Measurements from ENCODE around the gene CYP4V2. TPM values are rescaled to one million over a fixed set of nuclear protein-coding genes. Genes with fewer than 3 reads are reported as not detected.
"Not testable (repeated sequence)": the region's sequence is repeated elsewhere in the genome, so short reads cannot be mapped to it uniquely, and the experiment has no call there.

CYP4V2 gene
- polyA plus RNA-seq, 3 donors from 2014 or later: 26.0 to 43.5 (median 37.6) TPM

DNA sequence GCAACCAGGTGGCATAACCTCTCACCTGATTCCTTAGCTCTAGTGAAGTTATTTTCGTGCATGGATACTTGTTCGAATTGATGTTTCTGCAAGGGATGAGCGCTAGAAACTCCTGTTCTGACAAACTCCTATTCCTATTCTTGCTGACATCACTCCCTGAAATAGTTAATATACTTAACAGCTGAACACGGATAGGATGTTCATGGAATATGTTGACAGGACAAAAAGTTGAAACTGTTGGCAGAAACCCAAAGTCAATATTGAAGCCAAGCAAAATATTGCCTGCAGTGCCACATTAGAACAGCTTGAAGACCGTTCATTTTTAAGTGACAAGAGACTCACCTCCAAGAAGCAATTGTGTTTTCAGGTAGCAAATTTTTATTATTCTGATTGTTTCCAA, 35.9 kb downstream of the CYP4V2 start, which contains the start of gene KLKB1:
Gene KLKB1, plus strand, starts transcription at position 287 of the 400 bp plus-strand sequence. CDS start 689 bp downstream, outside the sequence.
- H3K4me1 Mint-ChIP-seq: no peaks in the 10 kb centered on the region
- peaks cover 21 to 30% (median 27%) of the 10 kb centered on the region in 3 donors for H3K36me3 Mint-ChIP-seq

DNA sequence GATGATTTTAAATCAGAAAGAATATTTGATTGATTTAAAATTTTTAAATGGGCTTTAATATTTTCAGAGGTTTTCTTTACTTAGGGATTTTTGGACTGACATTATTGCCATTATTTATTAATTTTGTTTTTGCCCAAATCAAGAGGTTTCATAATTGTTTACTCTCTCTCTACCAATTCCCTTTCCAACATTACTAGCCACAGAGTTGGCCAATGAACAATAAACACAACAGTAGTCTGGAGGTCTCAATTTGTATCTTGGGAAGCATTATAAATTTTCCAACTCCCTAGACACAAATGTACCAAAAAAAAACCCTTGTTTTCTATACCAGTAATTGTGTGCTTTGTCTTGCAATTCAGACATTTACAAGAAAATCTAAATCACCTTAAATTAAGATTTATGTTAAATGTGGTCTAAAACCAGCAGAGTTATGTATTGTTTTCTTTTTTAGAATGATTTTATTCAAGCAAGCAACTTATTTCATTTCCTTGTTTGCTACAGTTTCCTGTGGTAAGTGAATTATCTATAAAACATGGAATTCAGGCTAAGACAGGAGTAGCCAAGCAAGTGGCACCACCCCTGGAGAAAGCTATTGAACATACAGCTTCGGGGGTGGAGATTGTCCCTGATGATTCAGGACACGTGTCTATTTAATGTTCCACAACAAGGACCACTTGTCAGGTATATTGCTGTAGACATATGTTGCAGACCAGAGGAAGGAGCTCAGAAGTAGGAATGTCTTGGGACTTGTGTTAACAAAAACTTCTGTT, 36.6 kb downstream of the CYP4V2 start:
- no peak for DNase-seq
- Mint-ChIP-seq H3K4me3 (no peak overlapping the region), H3K4me1 (no peaks in the 10 kb centered on the region), H3K27me3 (ENCODE audit: low read depth in 3 of 3) (peaks cover 0 to 7% (median 0%) of the 10 kb centered on the region in 3 donors), H3K36me3 (peaks cover 20 to 29% (median 27%) of the 10 kb centered on the region in 3 donors), H3K9me3 (peaks cover 5 to 33% (median 20%) of the 10 kb centered on the region in 6 donors), H3K27ac (no peak overlapping the region)

More for the DNA sequence above, 35.9 kb downstream of the CYP4V2 start, which contains the start of gene KLKB1:
- no peak for DNase-seq
- H3K4me3 Mint-ChIP-seq: no peak within 1 kb of the TSS
- no peak within 1 kb of the TSS for H3K27ac Mint-ChIP-seq
- H3K27me3 Mint-ChIP-seq (ENCODE audit: low read depth in 3 of 3): peaks cover 0 to 7% (median 0%) of the 10 kb centered on the region in 3 donors
- peaks cover 5 to 36% (median 20%) of the 10 kb centered on the region in 6 donors for H3K9me3 Mint-ChIP-seq

DNA sequence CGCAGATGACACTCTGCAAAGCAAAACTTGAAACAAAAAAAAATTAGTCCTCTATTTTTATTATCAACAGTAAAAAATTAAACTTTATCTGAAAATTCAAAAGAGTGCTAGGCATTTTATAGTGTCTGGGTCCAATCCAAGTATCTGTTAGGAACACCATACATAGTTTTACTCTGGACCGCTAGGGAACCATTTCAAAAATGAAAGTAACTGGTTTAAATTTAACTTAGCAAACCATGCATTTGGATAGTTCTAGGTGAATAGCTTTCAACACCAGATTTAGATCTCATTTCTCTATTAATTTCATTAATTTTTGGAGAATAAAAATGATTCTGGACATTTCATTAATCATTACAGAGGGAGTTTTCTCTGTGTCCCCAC, 37.1 kb downstream of the CYP4V2 start:
- no peaks in the 10 kb centered on the region for H3K4me1 Mint-ChIP-seq
- no peak overlapping the region for H3K27ac Mint-ChIP-seq
- DNase-seq: no peak
- H3K4me3 Mint-ChIP-seq: no peak overlapping the region
- peaks cover under 1 to 28% (median 20%) of the 10 kb centered on the region in 6 donors for H3K9me3 Mint-ChIP-seq
- peaks cover 15 to 24% (median 23%) of the 10 kb centered on the region in 3 donors for H3K36me3 Mint-ChIP-seq
- peaks cover 0 to 2% (median 0%) of the 10 kb centered on the region in 3 donors for H3K27me3 Mint-ChIP-seq (ENCODE audit: low read depth in 3 of 3)

DNA sequence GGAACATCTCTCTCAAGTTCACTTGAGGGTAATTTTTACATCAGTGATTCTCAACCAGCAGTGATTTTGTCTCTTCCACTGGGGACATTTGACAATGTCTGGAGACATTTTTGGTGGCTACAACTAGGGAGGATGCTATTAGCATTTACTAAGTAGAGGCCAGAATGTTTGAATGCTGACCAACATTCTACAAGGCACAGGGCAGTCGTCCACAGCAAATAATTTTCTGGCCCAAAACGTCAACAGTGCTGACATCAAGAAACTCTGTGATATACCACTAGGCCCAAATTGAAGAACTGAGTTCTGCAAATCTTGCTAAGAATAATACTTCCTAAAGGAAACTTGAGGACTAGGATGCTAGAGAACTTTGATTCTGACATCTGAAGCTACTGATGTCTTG, 43.0 kb downstream of the CYP4V2 start:
- H3K9me3 Mint-ChIP-seq: no peaks in the 10 kb centered on the region
- DNase-seq: no peak
- H3K27me3 Mint-ChIP-seq (ENCODE audit: low read depth in 3 of 3): peaks cover 0 to 2% (median 0%) of the 10 kb centered on the region in 3 donors
- H3K4me3 Mint-ChIP-seq: no peak overlapping the region
- peaks cover 7 to 13% (median 12%) of the 10 kb centered on the region in 3 donors for H3K36me3 Mint-ChIP-seq
- H3K27ac Mint-ChIP-seq: no peak overlapping the region
- no peaks in the 10 kb centered on the region for H3K4me1 Mint-ChIP-seq

DNA sequence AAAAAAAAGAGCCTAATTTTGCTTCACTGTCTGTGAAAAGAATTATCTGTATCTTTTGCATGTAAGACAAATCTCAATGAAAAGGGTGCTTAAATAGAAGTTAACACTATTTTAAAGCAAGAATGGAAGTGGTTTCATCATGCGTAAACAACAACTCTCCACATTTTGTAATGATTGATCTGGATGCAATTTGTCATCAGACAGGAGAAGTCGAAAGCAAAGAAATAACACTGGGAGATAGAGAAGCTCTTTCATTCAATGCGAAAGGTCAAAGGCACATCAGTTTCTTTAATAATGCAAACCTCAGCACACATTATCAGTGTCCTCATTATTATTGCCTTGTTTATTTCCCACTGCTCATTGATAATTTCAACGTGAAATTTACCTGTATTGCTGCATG, 44.8 kb downstream of the CYP4V2 start:
- H3K36me3 Mint-ChIP-seq: peaks cover 7 to 13% (median 12%) of the 10 kb centered on the region in 3 donors
- no peaks in the 10 kb centered on the region for H3K9me3 Mint-ChIP-seq
- H3K4me1 Mint-ChIP-seq: no peaks in the 10 kb centered on the region
- H3K27me3 Mint-ChIP-seq (ENCODE audit: low read depth in 3 of 3): peaks cover 0 to 2% (median 0%) of the 10 kb centered on the region in 3 donors
- H3K27ac Mint-ChIP-seq: no peak overlapping the region
- no peak for DNase-seq
- no peak overlapping the region for H3K4me3 Mint-ChIP-seq

DNA sequence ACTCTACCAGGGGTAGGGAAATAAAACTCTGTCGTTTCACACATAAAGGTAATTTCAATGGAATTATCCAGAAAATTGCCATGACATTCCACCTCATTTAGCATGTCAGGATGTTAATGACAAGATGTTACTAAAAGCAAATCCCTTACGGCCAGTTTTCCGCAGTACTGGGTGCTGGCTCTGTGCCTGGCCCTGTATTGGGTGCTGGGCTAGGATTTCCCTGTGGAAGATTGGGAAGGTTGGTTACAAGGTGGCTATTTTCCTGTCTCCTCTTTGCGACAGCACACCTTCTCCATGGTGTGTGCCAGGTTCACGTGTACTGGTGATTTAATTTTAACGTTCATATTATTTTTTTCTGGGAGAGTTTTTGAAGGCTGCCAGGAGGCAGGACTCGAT, 49.1 kb downstream of the CYP4V2 start:
- Mint-ChIP-seq H3K4me3 (no peak overlapping the region), H3K9me3 (no peaks in the 10 kb centered on the region), H3K36me3 (peaks cover 7 to 16% (median 12%) of the 10 kb centered on the region in 3 donors)

DNA sequence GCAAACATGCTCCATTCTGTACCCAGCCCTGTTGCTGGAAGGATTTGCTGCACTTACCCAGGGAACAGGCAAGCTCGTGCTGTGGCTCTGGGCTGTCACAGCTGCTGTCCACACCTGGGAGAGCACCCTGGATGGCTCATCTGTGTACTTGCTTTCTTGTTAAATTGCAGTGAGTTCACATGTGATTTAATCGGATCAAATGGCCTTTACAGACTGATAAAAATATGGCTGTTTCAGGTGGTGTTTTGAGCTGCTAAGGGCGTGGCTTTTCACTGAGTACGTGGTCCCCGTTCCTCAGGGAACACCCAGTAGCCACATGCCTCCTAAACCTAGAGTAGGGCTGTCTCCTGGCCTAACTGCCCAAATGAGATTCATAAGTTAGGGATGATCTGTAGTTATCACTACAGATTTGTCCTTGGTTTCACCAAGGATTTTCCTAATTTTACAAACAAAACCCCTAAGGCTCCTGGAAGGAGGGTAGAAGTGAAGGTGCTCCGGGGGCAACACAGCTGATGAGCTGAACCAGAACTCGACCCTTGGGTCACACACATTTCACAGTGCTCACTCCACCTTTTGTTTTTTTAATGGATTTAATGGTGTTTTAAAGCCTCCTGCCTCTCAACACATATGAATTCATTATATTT, 49.6 kb downstream of the CYP4V2 start:
- no peaks in the 10 kb centered on the region for H3K4me1 Mint-ChIP-seq
- no peak overlapping the region for H3K27ac Mint-ChIP-seq
- peaks cover 0 to 4% (median 0%) of the 10 kb centered on the region in 3 donors for H3K27me3 Mint-ChIP-seq (ENCODE audit: low read depth in 3 of 3)
- no peak overlapping the region for H3K4me3 Mint-ChIP-seq
- no peak for DNase-seq
- peaks cover 7 to 20% (median 12%) of the 10 kb centered on the region in 3 donors for H3K36me3 Mint-ChIP-seq
- H3K9me3 Mint-ChIP-seq: peaks cover 0 to under 1% (median 0%) of the 10 kb centered on the region in 6 donors

More for the DNA sequence above, 49.1 kb downstream of the CYP4V2 start:
- Mint-ChIP-seq H3K4me1 (no peaks in the 10 kb centered on the region), H3K27ac (no peak overlapping the region), H3K27me3 (ENCODE audit: low read depth in 3 of 3) (peaks cover 0 to 3% (median 0%) of the 10 kb centered on the region in 3 donors)
- no peak for DNase-seq

DNA sequence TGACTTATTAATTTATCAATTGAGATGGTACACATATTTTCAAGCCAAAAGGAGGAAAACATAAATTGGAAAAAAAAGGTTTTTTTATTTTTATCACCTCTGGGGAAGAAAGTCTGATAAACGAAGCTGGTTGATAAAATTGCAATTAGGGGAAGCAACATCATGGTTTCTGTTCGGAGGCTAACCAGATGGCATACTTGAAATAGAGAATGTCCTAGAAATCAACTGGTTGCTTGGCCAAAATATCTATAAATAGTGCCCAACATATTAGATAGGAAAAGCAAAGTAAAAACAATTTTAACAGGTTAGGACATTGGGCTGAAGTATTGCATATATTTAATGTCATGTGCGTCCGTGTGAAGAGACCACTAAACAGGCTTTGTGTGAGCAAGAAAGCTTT, 50.2 kb downstream of the CYP4V2 start:
- H3K9me3 Mint-ChIP-seq: peaks cover 0 to 5% (median 0%) of the 10 kb centered on the region in 6 donors
- H3K4me1 Mint-ChIP-seq: no peaks in the 10 kb centered on the region
- H3K27ac Mint-ChIP-seq: no peak overlapping the region
- no peak overlapping the region for H3K4me3 Mint-ChIP-seq
- peaks cover 2 to 20% (median 6%) of the 10 kb centered on the region in 3 donors for H3K36me3 Mint-ChIP-seq
- DNase-seq: no peak
- peaks cover 0 to 4% (median 0%) of the 10 kb centered on the region in 3 donors for H3K27me3 Mint-ChIP-seq (ENCODE audit: low read depth in 3 of 3)

DNA sequence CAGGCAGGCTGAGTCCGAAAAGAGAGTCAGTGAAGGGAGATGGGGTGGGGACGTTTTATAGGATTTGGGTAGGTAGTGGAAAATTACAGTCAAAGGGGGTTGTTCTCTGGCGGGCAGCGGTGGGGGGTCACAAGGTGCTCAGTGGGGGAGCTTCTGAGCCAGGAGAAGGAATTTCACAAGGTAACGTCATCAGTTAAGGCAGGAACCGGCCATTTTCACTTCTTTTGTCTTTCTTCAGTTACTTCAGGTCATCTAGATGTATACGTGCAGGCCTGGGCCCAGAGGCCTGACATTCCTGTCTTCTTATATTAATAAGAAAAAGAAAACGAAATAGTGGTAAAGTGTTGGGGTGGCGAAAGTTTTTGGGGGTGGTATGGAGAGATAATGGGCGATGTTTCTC, 50.7 kb downstream of the CYP4V2 start:
- peaks cover 0 to 20% (median 4%) of the 10 kb centered on the region in 3 donors for H3K36me3 Mint-ChIP-seq

DNA sequence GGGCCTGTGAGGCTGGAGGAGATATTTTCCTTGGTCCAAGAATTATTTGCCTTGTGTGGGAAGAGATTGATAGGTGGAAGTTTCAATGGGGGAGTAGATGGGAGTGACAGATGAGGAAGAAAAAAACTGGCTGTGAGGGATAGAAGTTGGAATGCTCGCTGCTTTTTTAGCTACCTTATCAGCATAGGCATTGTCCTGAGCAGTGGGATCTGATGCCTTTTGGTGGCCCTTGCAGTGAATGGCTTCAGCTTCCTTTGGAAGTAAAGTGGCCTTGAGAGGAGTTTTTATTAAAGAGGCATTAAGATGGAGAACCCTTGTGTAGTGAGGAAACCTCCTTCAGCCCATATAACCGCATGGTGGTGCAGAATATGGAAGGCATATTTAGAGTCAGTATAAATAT, 52.0 kb downstream of the CYP4V2 start:
- no peak for DNase-seq
- H3K9me3 Mint-ChIP-seq: peaks cover 0 to 5% (median 0%) of the 10 kb centered on the region in 6 donors
- no peak overlapping the region for H3K27ac Mint-ChIP-seq
- no peak overlapping the region for H3K4me3 Mint-ChIP-seq
- peaks cover 0 to 2% (median 0%) of the 10 kb centered on the region in 3 donors for H3K27me3 Mint-ChIP-seq (ENCODE audit: low read depth in 3 of 3)
- H3K36me3 Mint-ChIP-seq: peaks cover 0 to 10% (median 0%) of the 10 kb centered on the region in 3 donors
- no peaks in the 10 kb centered on the region for H3K4me1 Mint-ChIP-seq

More for the DNA sequence above, 50.7 kb downstream of the CYP4V2 start:
- H3K27ac Mint-ChIP-seq; H3K27me3 Mint-ChIP-seq (ENCODE audit: low read depth in 3 of 3); DNase-seq; H3K4me1 Mint-ChIP-seq; H3K4me3 Mint-ChIP-seq; H3K9me3 Mint-ChIP-seq: not testable (repeated sequence)

DNA sequence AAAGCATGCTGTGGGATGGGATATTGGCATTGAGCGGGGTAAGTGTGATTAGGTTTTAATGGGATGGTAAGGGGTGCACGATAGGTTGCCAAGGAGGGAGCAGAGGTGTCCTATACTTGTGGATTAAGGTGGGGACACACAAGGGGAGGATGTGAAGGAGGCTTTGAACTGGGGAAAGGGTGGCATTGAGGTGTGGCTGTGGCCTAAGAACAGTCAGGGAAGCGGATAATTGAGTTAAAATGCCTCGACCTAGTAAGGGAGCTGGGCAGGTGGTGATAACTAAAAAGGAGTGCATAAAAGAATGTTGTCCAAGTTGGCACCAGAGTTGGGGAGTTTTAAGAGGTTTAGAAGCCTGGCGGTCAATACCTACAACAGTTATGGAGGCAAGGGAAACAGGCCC, 53.5 kb downstream of the CYP4V2 start:
- DNase-seq: no peak
- Mint-ChIP-seq H3K9me3 (peaks cover 0 to 5% (median 0%) of the 10 kb centered on the region in 6 donors), H3K4me3 (no peak overlapping the region), H3K4me1 (no peaks in the 10 kb centered on the region), H3K27ac (no peak overlapping the region), H3K27me3 (ENCODE audit: low read depth in 3 of 3) (peaks cover 0 to 1% (median 0%) of the 10 kb centered on the region in 3 donors), H3K36me3 (peaks cover 0 to 13% (median 0%) of the 10 kb centered on the region in 3 donors)

DNA sequence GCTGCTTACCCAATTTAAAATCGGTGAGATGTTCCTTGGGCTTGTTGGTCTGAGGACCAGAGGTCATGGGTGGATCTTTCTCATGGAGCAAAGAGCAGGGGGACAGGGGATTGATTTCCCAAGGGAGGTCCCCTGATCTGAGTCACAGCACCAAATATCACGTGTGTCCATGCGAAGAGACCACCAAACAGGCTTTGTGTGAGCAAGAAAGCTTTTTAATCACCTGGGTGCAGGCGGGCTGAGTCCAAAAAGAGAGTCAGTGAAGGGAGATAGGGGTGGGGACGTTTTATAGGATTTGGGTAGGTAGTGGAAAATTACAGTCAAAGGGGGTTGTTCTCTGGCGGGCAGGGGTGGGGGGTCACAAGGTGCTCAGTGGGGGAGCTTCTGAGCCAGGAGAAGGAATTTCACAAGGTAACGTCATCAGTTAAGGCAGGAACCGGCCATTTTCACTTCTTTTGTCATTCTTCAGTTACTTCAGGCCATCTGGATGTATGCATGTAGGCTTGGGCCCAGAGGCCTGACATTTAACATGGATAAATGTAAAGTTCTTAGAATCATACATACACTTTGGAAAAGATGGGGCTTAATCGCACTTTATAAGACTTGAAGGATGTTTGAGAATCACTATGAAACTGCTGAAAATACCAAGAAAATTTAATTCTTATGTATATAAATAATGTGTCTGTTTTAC, 55.8 kb downstream of the CYP4V2 start:
- H3K27ac Mint-ChIP-seq; H3K9me3 Mint-ChIP-seq; DNase-seq; H3K27me3 Mint-ChIP-seq (ENCODE audit: low read depth in 3 of 3); H3K4me3 Mint-ChIP-seq; H3K4me1 Mint-ChIP-seq: not testable (repeated sequence)
- H3K36me3 Mint-ChIP-seq: peaks cover 9 to 22% (median 10%) of the 10 kb centered on the region in 3 donors

DNA sequence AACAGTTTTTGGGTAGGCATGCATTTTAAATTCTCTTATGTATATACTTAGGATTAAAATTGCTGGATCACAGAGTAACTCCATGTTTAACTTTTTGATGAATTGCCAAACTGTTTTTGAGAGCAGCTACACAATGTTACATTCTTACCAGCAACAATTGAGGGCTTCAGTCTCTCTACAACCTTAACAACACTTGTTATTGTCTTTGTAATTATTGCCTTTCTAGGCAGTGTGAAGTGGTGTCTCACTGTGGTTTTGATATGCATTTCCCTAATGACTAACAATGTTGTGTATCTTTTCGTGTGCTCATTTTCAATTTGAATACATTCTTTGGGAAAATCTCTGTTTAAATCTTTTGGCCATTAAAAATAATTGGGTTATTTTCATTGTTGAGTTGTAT, 57.3 kb downstream of the CYP4V2 start:
- peaks cover 13 to 23% (median 16%) of the 10 kb centered on the region in 3 donors for H3K36me3 Mint-ChIP-seq
- H3K27me3 Mint-ChIP-seq (ENCODE audit: low read depth in 3 of 3): peaks cover 0 to 1% (median 0%) of the 10 kb centered on the region in 3 donors
- no peak overlapping the region for H3K27ac Mint-ChIP-seq
- H3K9me3 Mint-ChIP-seq: peaks cover 0 to 5% (median 0%) of the 10 kb centered on the region in 6 donors
- no peak overlapping the region for H3K4me3 Mint-ChIP-seq
- no peak for DNase-seq
- no peaks in the 10 kb centered on the region for H3K4me1 Mint-ChIP-seq
